Trophoblast cell (in vitro differentiated cells and primary cell): ENCODE results near the gene HSPA12B.

Source experiments
- DNase-seq, 2 donors: peaks; one replicate each; pipeline ENCODE4 v3.0.0-alpha.2; 2016
- H2AFZ ChIP-seq: 2 replicates; pipeline ENCODE4 v1.6.1; 2013; ENCODE audit warnings: low read length, moderate library complexity, mild to moderate bottlenecking; ENCODE audit not compliant: insufficient read depth, poor library complexity
- H2AK5ac ChIP-seq: 2 replicates; pipeline ENCODE4 v1.6.1; 2013; ENCODE audit warnings: mild to moderate bottlenecking, low read length
- H2BK120ac ChIP-seq: 2 replicates; pipeline ENCODE4 v1.6.1; 2013; ENCODE audit warnings: low read length, mild to moderate bottlenecking, moderate library complexity; ENCODE audit not compliant: insufficient read depth, poor library complexity
- H2BK12ac ChIP-seq: 2 replicates; pipeline ENCODE4 v1.6.1; 2013; ENCODE audit warnings: mild to moderate bottlenecking, low read length, moderate library complexity
- H2BK5ac ChIP-seq: 2 replicates; pipeline ENCODE4 v1.6.1; 2013; ENCODE audit warnings: low read length, low read depth, moderate library complexity, mild to moderate bottlenecking; ENCODE audit not compliant: poor library complexity
- H3K14ac ChIP-seq: 2 replicates; pipeline ENCODE4 v1.6.1; 2013; ENCODE audit warnings: mild to moderate bottlenecking, low read length
- H3K18ac ChIP-seq: 2 replicates; pipeline ENCODE4 v1.6.1; 2013; ENCODE audit warnings: mild to moderate bottlenecking, low read length
- H3K23ac ChIP-seq: 2 replicates; pipeline ENCODE4 v1.6.1; 2013; ENCODE audit warnings: low read length
- H3K27ac ChIP-seq: 2 replicates; pipeline ENCODE4 v1.5.1; 2013; ENCODE audit warnings: low read depth, mild to moderate bottlenecking, inconsistent platforms, low read length, moderate library complexity
- H3K27me3 ChIP-seq: 2 replicates; pipeline ENCODE4 v1.6.1; 2013; ENCODE audit warnings: inconsistent platforms, mild to moderate bottlenecking, low read length, moderate library complexity; ENCODE audit not compliant: insufficient read depth
- H3K36me3 ChIP-seq, 2 experiments: 1 replicate in 1 of 2; 2 replicates in 1 of 2; pipeline ENCODE4 v1.6.1; 2013; ENCODE audit warnings: low read length in 2 of 2, mild to moderate bottlenecking in 2 of 2, moderate library complexity in 1 of 2; ENCODE audit not compliant: insufficient read depth in 2 of 2, control insufficient read depth in 1 of 2
- H3K4ac ChIP-seq: 2 replicates; pipeline ENCODE4 v1.6.1; 2013; ENCODE audit warnings: low read depth, mild to moderate bottlenecking, low read length, moderate library complexity
- H3K4me1 ChIP-seq, 2 experiments: 1 replicate in 1 of 2; 2 replicates in 1 of 2; pipeline ENCODE4 v1.6.1; 2013; ENCODE audit warnings: low read length in 2 of 2, mild to moderate bottlenecking in 2 of 2, moderate library complexity in 1 of 2; ENCODE audit not compliant: insufficient read depth in 2 of 2, control insufficient read depth in 1 of 2
- H3K4me2 ChIP-seq: 2 replicates; pipeline ENCODE4 v1.6.1; 2013; ENCODE audit warnings: inconsistent platforms, mild to moderate bottlenecking, low read length, moderate library complexity
- H3K4me3 ChIP-seq: 2 replicates; pipeline ENCODE4 v1.5.1; 2013; ENCODE audit warnings: mild to moderate bottlenecking, low read depth, low read length, inconsistent platforms
- H3K79me1 ChIP-seq: one replicate; pipeline ENCODE4 v1.6.1; 2013; ENCODE audit warnings: low read length
- H3K79me2 ChIP-seq: 2 replicates; pipeline ENCODE4 v1.6.1; 2013; ENCODE audit warnings: low read length, mild to moderate bottlenecking; ENCODE audit not compliant: control insufficient read depth, insufficient read depth, poor library complexity
- H3K9ac ChIP-seq: 2 replicates; pipeline ENCODE4 v1.6.1; 2013; ENCODE audit warnings: mild to moderate bottlenecking, low read length
- H3K9me3 ChIP-seq: 2 replicates; pipeline ENCODE4 v1.6.1; 2013; ENCODE audit warnings: low read depth, mild to moderate bottlenecking, control low read depth, inconsistent platforms, low read length; ENCODE audit not compliant: insufficient read depth
- H4K12ac ChIP-seq: 2 replicates; pipeline ENCODE4 v1.6.1; 2013; ENCODE audit warnings: low read depth, mild to moderate bottlenecking, low read length, moderate library complexity
- H4K8ac ChIP-seq: 2 replicates; pipeline ENCODE4 v1.6.1; 2013; ENCODE audit warnings: low read depth, mild to moderate bottlenecking, low read length, moderate library complexity
- H4K91ac ChIP-seq: one replicate; pipeline ENCODE4 v1.6.1; 2013; ENCODE audit warnings: low read depth, mild to moderate bottlenecking, low read length, moderate library complexity
- WGBS: extraction: QIAGEN DNeasy Blood & Tissue Kit; methylation state at CpG from one replicate; pipeline ENCODE4 v1.1.7; 2013; ENCODE audit warnings: missing lambda C conversion rate; ENCODE audit not compliant: insufficient read length, insufficient coverage; ENCODE audit errors: extremely low coverage; 5-methylcytosine and 5-hydroxymethylcytosine counted together

The HSPA12B gene

DNA sequence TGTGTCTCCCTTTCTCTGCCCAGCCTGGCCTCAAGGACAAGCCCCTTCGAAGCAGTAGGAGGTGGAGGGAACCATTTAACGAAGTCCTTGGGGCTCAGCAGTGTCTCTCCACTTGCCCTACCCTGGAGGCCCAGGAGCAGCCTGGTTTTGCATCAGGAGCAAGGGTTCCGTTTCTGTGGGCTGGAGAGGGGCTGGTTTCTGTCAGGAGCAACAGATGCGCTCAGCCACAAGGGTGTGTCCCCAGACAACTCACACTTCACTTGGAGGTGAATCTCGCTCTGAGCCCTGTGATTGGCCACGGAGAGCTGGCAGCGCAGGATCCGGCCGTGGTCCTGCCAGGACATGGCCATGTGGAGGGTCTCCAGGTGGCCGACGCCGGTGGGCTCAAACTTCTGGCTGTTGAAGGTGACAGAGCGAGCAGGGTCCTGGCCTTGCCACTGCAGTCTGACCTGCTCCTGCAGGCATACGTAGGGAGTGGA lies 27.0 kb upstream of the HSPA12B start:
- Histone ChIP-seq H3K9me3 (peaks cover 4% of the 10 kb centered on the region), H3K79me2 (no peaks in the 10 kb centered on the region), H3K18ac (no peak overlapping the region)

DNA sequence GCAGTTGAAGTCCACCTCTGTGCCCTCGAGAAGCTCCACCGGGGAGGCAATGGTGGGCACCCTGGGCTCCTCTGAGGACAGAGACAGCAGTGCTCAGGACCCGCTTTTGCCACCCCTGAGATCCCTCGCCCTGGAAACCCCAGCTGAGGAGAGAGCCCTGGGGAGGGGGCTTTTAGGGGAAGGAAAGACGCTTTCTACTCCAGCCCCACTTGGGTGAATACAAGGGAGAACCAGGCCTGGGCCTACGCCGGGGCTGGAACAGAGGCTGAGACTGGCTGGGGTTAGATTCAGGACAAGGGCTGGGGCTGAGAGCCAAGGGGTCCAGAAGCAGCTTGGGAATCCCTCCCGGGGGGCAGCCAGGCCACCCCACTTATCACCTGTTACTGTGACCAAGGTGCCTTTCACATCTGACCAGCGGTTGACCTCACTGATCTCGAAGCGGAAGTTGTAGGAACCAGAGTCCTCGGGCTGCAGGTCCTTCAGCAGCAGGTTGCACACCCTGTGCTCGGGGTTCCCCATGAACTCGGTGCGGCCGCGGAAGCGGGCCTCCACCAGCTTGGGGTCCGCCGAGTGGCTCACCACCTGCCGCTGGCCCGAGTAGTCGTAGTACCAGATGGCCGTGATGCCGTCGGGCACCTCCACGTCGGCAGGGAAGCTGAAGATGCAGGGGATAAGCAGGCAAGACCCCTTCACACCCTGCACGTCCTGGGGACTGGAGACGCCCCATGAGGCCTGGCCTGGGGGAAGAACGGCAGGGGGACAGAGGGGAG lies 26.3 kb upstream of the HSPA12B start:
- no peak overlapping the region for H4K8ac ChIP-seq
- H3K4me2 ChIP-seq = no peak overlapping the region
- H3K79me2 ChIP-seq = no peaks in the 10 kb centered on the region
- no peak overlapping the region for H3K18ac ChIP-seq
- no peak overlapping the region for H4K91ac ChIP-seq
- no peak overlapping the region for H3K14ac ChIP-seq
- H2BK5ac ChIP-seq = no peak overlapping the region
- no CpG with 5 or more reads among the region's 31 CpGs for WGBS
- no peak overlapping the region for H3K4ac ChIP-seq
- H3K4me1 ChIP-seq = no peaks in the 10 kb centered on the region
- no peaks in the 10 kb centered on the region for H3K27me3 ChIP-seq
- H2BK120ac ChIP-seq = no peak overlapping the region
- no peak overlapping the region for H3K23ac ChIP-seq
- H3K27ac ChIP-seq = no peak overlapping the region
- DNase-seq = no peak
- no peak overlapping the region for H3K4me3 ChIP-seq
- H4K12ac ChIP-seq = no peak overlapping the region
- no peak overlapping the region for H2AFZ ChIP-seq
- H3K9me3 ChIP-seq = peaks cover 4% of the 10 kb centered on the region
- H3K79me1 ChIP-seq = no peaks in the 10 kb centered on the region
- no peak overlapping the region for H3K9ac ChIP-seq
- no peak overlapping the region for H2AK5ac ChIP-seq
- H2BK12ac ChIP-seq = no peak overlapping the region
- H3K36me3 ChIP-seq = no peaks in the 10 kb centered on the region

More for the DNA sequence above, 27.0 kb upstream of the HSPA12B start:
- no peak overlapping the region for H4K12ac ChIP-seq
- no peak for DNase-seq
- no CpG with 5 or more reads among the region's 14 CpGs for WGBS
- H4K91ac ChIP-seq = no peak overlapping the region
- H3K79me1 ChIP-seq = no peaks in the 10 kb centered on the region
- no peak overlapping the region for H3K9ac ChIP-seq
- H3K36me3 ChIP-seq = no peaks in the 10 kb centered on the region
- no peak overlapping the region for H3K23ac ChIP-seq
- H3K4ac ChIP-seq = no peak overlapping the region
- no peak overlapping the region for H2AK5ac ChIP-seq
- H3K27me3 ChIP-seq = no peaks in the 10 kb centered on the region
- no peak overlapping the region for H2BK12ac ChIP-seq
- H4K8ac ChIP-seq = no peak overlapping the region
- H2AFZ ChIP-seq = no peak overlapping the region
- no peak overlapping the region for H3K4me3 ChIP-seq
- H2BK5ac ChIP-seq = no peak overlapping the region
- no peak overlapping the region for H2BK120ac ChIP-seq
- H3K4me2 ChIP-seq = no peak overlapping the region
- H3K14ac ChIP-seq = no peak overlapping the region
- no peaks in the 10 kb centered on the region for H3K4me1 ChIP-seq
- H3K27ac ChIP-seq = no peak overlapping the region

DNA sequence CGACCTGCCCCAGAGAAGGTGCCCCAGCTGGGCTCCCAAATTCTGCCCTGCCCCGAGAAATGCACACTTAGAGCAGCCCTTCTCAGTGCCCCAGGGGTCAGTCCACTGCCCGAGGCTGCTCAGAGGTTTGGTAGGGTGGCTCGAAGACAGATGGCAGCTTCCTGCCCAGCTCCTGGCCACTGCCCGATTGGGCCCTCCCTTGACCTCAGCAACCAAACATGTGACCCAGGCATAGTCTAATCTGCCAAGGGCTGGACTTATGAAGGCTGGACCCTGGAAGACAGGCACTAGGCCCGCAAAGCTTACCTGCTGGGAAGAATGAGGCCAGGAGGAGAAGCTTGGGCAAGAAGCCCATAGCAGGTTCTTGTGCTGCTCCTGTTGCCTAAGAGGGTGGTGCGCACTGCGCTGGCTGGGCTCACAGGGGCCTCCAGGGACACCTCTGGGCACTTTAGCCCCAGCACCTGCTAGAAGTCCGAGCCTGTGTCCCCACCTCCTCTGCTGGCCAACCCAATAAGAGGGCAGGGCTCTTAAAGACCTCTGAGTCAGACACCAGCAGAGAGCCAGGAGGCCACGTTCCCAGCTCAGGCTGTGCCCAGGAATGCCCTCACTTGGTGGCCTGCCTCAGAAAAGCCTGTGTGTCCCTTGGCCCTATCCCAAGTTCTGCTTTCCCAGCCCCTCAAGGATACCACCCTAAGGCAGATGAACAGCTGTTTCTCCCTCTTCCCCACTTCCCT lies 25.5 kb upstream of the HSPA12B start:
- no peak overlapping the region for H3K27ac ChIP-seq
- no peak overlapping the region for H2BK120ac ChIP-seq
- H2AFZ ChIP-seq = no peak overlapping the region
- H3K4me2 ChIP-seq = no peak overlapping the region
- H4K91ac ChIP-seq = no peak overlapping the region
- H2BK5ac ChIP-seq = no peak overlapping the region
- no peak overlapping the region for H2BK12ac ChIP-seq
- H3K14ac ChIP-seq = no peak overlapping the region
- H3K18ac ChIP-seq = no peak overlapping the region
- no peaks in the 10 kb centered on the region for H3K36me3 ChIP-seq
- no peak overlapping the region for H2AK5ac ChIP-seq
- DNase-seq = peak in 1 of 2 donors; percentile 21
- H3K4ac ChIP-seq = no peak overlapping the region
- H3K9ac ChIP-seq = no peak overlapping the region
- H3K4me3 ChIP-seq = no peak overlapping the region
- peaks cover 4% of the 10 kb centered on the region for H3K9me3 ChIP-seq
- no peaks in the 10 kb centered on the region for H3K4me1 ChIP-seq
- H3K79me1 ChIP-seq = no peaks in the 10 kb centered on the region
- no peaks in the 10 kb centered on the region for H3K27me3 ChIP-seq
- WGBS = no CpG with 5 or more reads among the region's 10 CpGs
- H3K23ac ChIP-seq = no peak overlapping the region
- H4K12ac ChIP-seq = no peak overlapping the region
- no peaks in the 10 kb centered on the region for H3K79me2 ChIP-seq
- no peak overlapping the region for H4K8ac ChIP-seq

DNA sequence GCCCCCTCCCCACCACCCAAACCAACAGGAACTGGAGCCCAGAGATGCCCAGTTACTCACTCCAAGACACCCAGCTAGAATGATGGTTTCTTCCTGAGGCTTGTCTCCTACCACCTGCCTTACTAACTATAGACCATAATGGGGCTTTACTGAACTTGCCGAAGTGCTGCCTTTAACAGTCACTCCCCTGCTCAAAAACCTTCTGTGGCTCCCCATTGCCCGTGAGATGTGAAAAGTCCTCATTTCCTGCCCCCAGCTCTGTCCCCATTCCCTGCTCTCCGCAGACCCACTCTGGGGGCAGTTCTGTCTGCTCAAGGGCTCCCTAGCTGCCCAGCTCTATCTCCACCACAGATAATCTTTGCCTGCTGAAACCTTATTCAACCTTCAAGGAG lies 25.0 kb upstream of the HSPA12B start:
- Histone ChIP-seq H3K4ac (no peak overlapping the region), H4K8ac (no peak overlapping the region), H3K4me3 (no peak overlapping the region), H3K4me1 (no peaks in the 10 kb centered on the region), H4K91ac (no peak overlapping the region), H3K27me3 (no peaks in the 10 kb centered on the region), H3K9me3 (peaks cover 4% of the 10 kb centered on the region), H3K14ac (no peak overlapping the region), H2AK5ac (no peak overlapping the region), H3K36me3 (no peaks in the 10 kb centered on the region), H3K27ac (no peak overlapping the region), H2BK5ac (no peak overlapping the region), H3K4me2 (no peak overlapping the region), H2AFZ (no peak overlapping the region), H3K23ac (no peak overlapping the region), H3K79me2 (no peaks in the 10 kb centered on the region), H2BK12ac (no peak overlapping the region), H4K12ac (no peak overlapping the region), H3K18ac (no peak overlapping the region), H2BK120ac (no peak overlapping the region), H3K79me1 (no peaks in the 10 kb centered on the region), H3K9ac (no peak overlapping the region)
- no peak for DNase-seq
- WGBS = no CpG with 5 or more reads among the region's 3 CpGs
